Astrocyte of the cerebellum (primary cell): ENCODE measurements around the gene GMEB1.
"Not testable (repeated sequence)": the region's sequence is repeated elsewhere in the genome, so short reads cannot be mapped to it uniquely, and the experiment has no call there.

Experiments used
- DNase-seq: peaks from one replicate; pipeline ENCODE4 v3.0.0-alpha.2; 2011; ENCODE audit warnings: low read depth
- H3K4me3 ChIP-seq: 2 replicates; pipeline ENCODE4 v1.5.1; 2011; ENCODE audit warnings: mild to moderate bottlenecking, low read depth, low read length, moderate library complexity
- CTCF ChIP-seq: IDR thresholded peaks from 2 replicates; pipeline ENCODE4 v1.5.1; 2012; ENCODE audit warnings: low read length, low read depth, moderate library complexity, mild to moderate bottlenecking; ENCODE audit errors: missing control alignments
- in situ Hi-C: cut with HindIII; loops from 2 replicates; pipeline ENCODE4 v1.10.0; 2017; ENCODE audit warnings: low sequenced_read_pairs

Gene GMEB1

GRCh38 chr1:28680151-28680550, 11.6 kb downstream of the GMEB1 start:
- no peak overlapping the region for H3K4me3 ChIP-seq
- DNase-seq: no peak
- no peak for TF ChIP-seq CTCF
- in situ Hi-C loops: no loop called here

- no peak overlapping the region for H3K4me3 ChIP-seq
- no peak for TF ChIP-seq CTCF
- DNase-seq: no peak
- in situ Hi-C loops: no loop called here
Observed at GRCh38 chr1:28682840-28683239, 14.3 kb downstream of the GMEB1 start.

- no peak overlapping the region for H3K4me3 ChIP-seq
- no peak for TF ChIP-seq CTCF
- in situ Hi-C loops: no loop called here
- no peak for DNase-seq
Observed at GRCh38 chr1:28684937-28685336, 16.4 kb downstream of the GMEB1 start.

- in situ Hi-C loops, H3K4me3 ChIP-seq, DNase-seq: not testable (repeated sequence)
Observed at GRCh38 chr1:28691627-28692026, 23.0 kb downstream of the GMEB1 start.

GRCh38 chr1:28703629-28704028, 35.0 kb downstream of the GMEB1 start:
- no peak for TF ChIP-seq CTCF
- no peak for DNase-seq
- in situ Hi-C loops: no loop called here
- no peak overlapping the region for H3K4me3 ChIP-seq

GRCh38 chr1:28716336-28716735, 47.8 kb downstream of the GMEB1 start:
- H3K4me3 ChIP-seq: no peak overlapping the region
- TF ChIP-seq CTCF: no peak
- in situ Hi-C loops: no loop called here
- no peak for DNase-seq

GRCh38 chr1:28718166-28718565, 49.6 kb downstream of the GMEB1 start:
- H3K4me3 ChIP-seq: no peak overlapping the region
- in situ Hi-C loops: no loop called here
- no peak for TF ChIP-seq CTCF
- no peak for DNase-seq
